Muscle layer of colon (tissue), 2 donors: ENCODE data around the gene TANC1.
"Not testable (repeated sequence)": the region's sequence is repeated elsewhere in the genome, so short reads cannot be mapped to it uniquely, and the experiment has no call there.

Source experiments
- H3K27ac ChIP-seq: one replicate; pipeline ENCODE4 v1.7.0; 2013; ENCODE audit warnings: low read depth, mild to moderate bottlenecking, low read length, moderate library complexity
- H3K27me3 ChIP-seq, 2 donors: one replicate each; pipeline ENCODE4 v1.7.0; 2013; ENCODE audit warnings: low read length in 2 of 2, mild to moderate bottlenecking in 2 of 2; ENCODE audit not compliant: insufficient read depth in 2 of 2, control insufficient read depth in 1 of 2
- H3K36me3 ChIP-seq: one replicate; pipeline ENCODE4 v1.7.0; 2013; ENCODE audit warnings: mild to moderate bottlenecking, low read length; ENCODE audit not compliant: insufficient read depth
- H3K4me1 ChIP-seq: one replicate; pipeline ENCODE4 v1.7.0; 2013; ENCODE audit warnings: mild to moderate bottlenecking, low read length; ENCODE audit not compliant: insufficient read depth
- H3K4me3 ChIP-seq, 2 donors: one replicate each; pipeline ENCODE4 v1.7.0; 2013; ENCODE audit warnings: low read length in 2 of 2, low read depth in 1 of 2, mild to moderate bottlenecking in 1 of 2, moderate library complexity in 1 of 2
- H3K9ac ChIP-seq: one replicate; pipeline ENCODE4 v1.7.0; 2013; ENCODE audit warnings: low read length
- H3K9me3 ChIP-seq: one replicate; pipeline ENCODE4 v1.7.0; 2013; ENCODE audit warnings: mild to moderate bottlenecking, low read length
- donor health status: abdominal sarcoma.
- donor health status: Adenocarcinoma of cecum.

TANC1 gene

DNA sequence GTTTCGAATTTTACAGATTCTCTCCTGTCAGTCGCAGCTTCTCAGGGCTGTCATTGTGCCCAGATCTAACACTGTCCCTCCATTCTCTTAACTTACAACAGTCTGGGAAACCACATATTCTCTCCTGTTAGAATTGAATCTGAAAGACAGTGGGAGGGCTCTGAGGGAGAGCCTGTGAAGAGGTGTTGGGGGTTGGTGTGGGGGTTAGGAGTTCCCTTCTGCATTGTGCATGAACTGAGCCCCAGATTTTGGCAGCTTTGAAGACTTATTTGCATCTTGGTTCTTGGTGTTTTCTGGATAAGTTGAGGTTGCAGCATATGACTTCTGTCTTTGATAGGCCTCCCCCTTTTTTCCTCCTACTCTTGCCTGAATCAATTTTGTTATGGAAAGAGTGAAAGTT, 64.1 kb downstream of the TANC1 start:
- Histone ChIP-seq H3K4me3 (no peak overlapping the region), H3K27me3 (no peaks in the 10 kb centered on the region), H3K9ac (no peak overlapping the region), H3K27ac (no peak overlapping the region), H3K36me3 (no peaks in the 10 kb centered on the region), H3K4me1 (peaks cover 33% of the 10 kb centered on the region), H3K9me3 (no peaks in the 10 kb centered on the region)

DNA sequence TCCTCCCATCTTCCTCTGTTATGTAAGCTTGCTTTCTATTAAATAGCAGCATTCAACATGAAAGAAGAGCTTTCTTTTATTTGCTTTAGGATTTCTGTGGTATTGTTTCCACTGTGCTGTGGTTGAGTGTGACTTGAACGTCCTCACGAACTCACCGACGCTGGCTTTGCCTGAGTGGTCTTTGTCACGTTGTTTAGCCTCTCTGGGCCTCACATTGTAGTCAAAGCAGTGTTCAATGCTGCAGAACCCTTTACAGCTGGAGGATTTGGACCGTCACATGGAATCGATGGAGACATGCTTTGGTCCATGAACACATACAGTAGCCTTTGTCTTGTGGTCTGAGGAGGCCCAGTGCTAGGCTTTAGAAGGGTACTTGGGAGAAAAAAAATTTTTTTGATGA, 66.3 kb downstream of the TANC1 start:
- H3K27ac ChIP-seq = no peak overlapping the region
- H3K4me3 ChIP-seq = no peak overlapping the region

DNA sequence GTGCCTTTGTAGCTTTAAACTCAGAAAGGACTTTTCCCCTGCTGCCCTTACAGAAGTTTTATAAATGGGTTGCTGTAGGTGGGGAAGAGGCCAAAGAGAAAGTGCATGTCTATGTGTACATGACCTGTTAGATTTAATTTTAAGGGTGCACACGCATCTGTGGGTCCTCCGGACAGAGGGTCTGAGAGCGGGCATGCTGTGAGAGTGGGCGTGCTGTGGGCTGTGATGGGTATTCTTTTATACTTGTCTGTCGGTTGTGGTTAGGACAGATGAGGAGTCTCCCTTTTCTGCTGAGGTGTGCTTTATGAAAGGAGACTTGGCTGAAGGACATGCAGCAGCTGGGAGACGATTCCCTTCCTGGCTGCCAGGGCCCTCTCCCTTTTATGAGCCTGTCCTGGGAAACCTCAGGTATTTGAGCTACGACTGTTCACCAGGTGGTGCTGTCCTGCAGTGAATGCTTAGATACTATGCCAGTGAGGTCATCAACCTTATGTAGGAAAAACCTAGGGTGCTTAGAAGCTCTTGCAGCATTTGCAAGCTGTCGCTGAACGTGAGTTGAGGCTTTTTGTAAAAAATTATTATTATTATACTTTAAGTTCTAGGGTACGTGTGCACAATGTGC, 67.5 kb downstream of the TANC1 start:
- no peaks in the 10 kb centered on the region for H3K36me3 ChIP-seq
- H3K27me3 ChIP-seq = no peaks in the 10 kb centered on the region
- H3K9ac ChIP-seq = no peak overlapping the region
- H3K4me1 ChIP-seq = peaks cover 27% of the 10 kb centered on the region
- H3K9me3 ChIP-seq = no peaks in the 10 kb centered on the region
- no peak overlapping the region for H3K27ac ChIP-seq
- H3K4me3 ChIP-seq = no peak overlapping the region

More for the DNA sequence above, 66.3 kb downstream of the TANC1 start:
- no peaks in the 10 kb centered on the region for H3K27me3 ChIP-seq
- H3K4me1 ChIP-seq = peaks cover 33% of the 10 kb centered on the region
- no peak overlapping the region for H3K9ac ChIP-seq
- no peaks in the 10 kb centered on the region for H3K36me3 ChIP-seq
- H3K9me3 ChIP-seq = no peaks in the 10 kb centered on the region

DNA sequence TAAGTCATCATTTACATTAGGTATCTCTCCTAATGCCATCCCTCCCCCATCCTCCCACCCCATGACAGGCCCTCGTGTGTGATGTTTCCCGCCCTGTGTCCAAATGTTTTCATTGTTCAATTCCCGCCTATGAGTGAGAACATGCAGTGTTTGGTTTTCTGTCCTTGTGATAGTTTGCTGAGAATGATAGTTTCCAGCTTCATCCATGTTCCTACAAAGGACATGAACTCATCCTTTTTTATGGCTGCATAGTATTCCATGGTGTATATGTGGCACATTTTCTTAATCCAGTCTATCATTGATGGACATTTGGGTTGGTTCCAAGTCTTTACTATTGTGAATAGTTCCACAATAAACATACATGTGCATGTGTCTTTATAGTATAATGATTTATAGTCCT, 68.0 kb downstream of the TANC1 start:
- H3K36me3 ChIP-seq, H3K9ac ChIP-seq, H3K27me3 ChIP-seq, H3K27ac ChIP-seq, H3K9me3 ChIP-seq, H3K4me3 ChIP-seq: not testable (repeated sequence)
- H3K4me1 ChIP-seq = peaks cover 21% of the 10 kb centered on the region

DNA sequence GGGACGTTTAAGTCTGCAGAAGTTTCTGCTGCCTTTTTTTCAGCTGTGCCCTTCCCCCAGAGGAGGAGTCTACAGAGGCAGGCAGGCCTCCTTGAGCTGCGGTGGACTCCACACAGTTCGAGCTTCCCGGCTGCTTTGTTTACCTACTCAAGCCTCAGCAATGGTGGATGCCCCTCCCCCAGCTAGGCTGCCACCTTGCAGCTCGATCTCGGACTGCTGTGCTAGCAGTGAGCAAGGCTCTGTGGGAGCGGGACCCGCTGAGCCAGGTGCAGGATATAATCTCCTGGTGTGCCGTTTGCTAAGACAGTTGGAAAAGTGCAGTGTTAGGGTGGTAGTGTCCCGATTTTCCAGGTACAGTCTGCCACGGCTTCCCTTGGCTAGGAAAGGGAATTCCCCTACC, 72.9 kb downstream of the TANC1 start:
- not testable (repeated sequence) for H3K9ac ChIP-seq, H3K27ac ChIP-seq, H3K9me3 ChIP-seq, H3K27me3 ChIP-seq, H3K36me3 ChIP-seq, H3K4me1 ChIP-seq, H3K4me3 ChIP-seq

DNA sequence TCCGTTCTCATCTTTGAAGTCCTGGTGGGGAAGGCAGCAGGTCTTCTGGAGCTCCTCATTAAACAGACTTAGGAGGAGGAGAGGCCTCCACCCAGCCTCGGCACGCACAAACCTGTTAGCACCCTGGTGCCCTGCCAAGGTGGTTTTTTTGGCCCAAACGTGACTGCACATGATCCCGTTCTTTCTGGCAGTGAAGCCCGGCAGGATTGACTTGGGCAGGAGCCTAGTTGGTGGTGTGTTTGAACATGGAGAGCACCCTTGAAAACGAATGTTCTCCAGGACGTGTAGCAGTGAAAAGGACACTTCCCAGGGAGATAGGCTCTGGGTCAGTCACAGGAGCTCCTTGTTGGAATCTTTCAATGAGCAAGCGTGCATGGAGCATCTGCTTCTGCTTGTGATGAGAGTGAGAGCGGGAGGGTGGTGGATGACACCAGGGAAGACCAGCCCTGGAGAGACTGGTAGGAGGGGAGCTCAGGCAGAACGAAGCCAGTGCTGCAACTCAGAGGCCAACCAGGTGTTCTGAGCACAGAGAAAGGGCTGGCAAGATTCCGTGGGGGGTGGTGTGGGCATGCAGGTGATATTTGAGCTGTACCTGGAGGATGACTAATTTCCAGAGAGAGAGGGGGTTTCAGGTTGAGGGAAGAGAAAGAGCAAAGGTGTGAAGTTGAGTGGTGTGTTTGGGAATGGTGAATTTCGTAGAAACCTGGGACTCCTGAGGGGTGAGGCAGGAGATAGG, 73.8 kb downstream of the TANC1 start:
- Histone ChIP-seq H3K36me3 (no peaks in the 10 kb centered on the region), H3K27ac (no peak overlapping the region), H3K27me3 (no peaks in the 10 kb centered on the region), H3K9me3 (no peaks in the 10 kb centered on the region), H3K4me1 (peaks cover 6% of the 10 kb centered on the region), H3K9ac (no peak overlapping the region), H3K4me3 (no peak overlapping the region)

DNA sequence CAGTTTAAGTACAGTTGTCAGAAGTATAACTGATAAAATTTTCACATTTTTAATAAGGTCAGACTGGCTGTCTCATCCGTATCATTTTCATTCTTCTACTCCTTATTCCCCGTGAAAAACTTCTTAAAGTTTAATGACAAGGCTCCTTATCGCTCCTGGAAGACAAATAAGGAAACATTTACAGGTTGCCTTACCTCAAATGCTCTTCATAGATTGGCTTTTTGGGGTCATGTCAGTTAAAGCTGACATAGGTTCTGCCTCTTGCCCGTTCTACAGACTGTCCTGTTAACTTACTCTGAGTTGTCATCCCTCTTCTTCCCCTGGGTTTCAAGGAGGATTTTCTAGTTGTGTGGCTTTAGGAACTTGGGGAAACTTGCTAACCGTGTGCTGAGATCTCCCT, 75.3 kb downstream of the TANC1 start:
- H3K9me3 ChIP-seq = no peaks in the 10 kb centered on the region
- H3K27ac ChIP-seq = no peak overlapping the region
- peaks cover 8% of the 10 kb centered on the region for H3K4me1 ChIP-seq
- no peak overlapping the region for H3K4me3 ChIP-seq
- no peaks in the 10 kb centered on the region for H3K27me3 ChIP-seq
- H3K9ac ChIP-seq = no peak overlapping the region
- no peaks in the 10 kb centered on the region for H3K36me3 ChIP-seq

DNA sequence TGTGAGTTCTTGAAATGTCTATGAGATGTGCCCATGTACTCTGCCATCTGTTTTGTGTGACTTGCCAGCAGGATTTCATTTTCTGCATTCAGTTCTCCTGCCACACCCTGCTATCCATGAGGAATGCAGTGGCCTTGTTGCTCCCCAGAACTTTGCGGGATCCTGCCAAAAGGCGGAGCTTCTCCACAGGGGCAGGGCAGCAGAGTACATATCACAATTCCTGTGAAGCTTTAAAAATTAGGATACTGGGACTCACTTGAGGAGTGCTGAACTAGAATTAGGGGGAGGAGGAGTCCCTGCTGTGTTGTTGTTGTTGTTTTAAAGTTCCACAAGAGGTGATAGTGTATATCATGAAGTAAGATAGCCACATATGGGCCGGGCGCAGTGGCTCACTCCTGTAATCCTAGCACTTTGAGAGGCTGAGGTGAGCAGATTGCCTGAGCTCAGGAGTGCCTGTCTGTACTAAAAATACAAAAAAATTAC, 76.4 kb downstream of the TANC1 start:
- Histone ChIP-seq H3K4me3 (no peak overlapping the region), H3K9ac (no peak overlapping the region), H3K9me3 (no peaks in the 10 kb centered on the region), H3K27me3 (no peaks in the 10 kb centered on the region), H3K36me3 (no peaks in the 10 kb centered on the region), H3K4me1 (peaks cover 12% of the 10 kb centered on the region), H3K27ac (no peak overlapping the region)

DNA sequence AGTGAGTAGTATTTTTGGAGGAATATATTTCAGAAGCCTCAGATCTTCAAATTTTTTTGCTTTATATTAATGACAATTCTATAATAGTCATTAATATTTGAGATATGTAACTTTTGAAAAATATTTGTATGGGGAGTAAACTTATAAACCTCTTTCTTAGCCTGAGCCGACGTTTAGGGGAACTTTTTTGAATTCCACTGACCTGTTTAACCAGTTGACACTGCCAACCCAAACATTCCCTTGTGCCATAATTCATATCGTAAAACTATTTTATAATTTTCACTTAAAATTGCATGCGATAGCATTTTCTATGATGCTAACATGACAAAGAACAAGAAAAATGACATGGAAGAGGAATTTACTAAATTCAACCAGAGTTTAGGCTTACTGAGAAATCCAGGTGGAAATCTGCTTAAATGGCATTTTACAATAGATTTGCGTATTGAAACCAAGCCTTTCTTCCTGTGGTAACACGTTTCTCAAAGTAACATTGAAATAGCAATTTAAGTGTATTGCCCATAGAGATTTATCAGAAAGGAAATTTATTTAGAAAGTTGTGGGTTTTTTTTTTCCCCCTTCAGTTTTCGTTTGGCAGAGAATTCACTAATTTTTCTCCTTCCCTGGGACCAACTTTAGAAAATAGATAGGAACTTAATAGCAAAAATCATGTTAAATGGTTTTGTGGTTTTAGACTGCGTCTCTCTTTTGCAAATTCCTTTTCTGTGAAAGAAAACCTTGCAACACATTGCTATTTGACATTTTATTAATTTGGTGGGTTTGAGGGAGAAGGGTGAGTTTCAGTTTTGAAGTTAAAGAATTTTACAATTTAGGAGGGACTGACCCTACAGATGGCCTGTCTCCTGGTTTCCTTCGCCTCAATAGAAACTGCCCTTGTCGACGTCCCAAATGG, 77.4 kb downstream of the TANC1 start:
- Histone ChIP-seq H3K9ac (no peak overlapping the region), H3K27ac (no peak overlapping the region), H3K4me1 (peaks cover 12% of the 10 kb centered on the region)

DNA sequence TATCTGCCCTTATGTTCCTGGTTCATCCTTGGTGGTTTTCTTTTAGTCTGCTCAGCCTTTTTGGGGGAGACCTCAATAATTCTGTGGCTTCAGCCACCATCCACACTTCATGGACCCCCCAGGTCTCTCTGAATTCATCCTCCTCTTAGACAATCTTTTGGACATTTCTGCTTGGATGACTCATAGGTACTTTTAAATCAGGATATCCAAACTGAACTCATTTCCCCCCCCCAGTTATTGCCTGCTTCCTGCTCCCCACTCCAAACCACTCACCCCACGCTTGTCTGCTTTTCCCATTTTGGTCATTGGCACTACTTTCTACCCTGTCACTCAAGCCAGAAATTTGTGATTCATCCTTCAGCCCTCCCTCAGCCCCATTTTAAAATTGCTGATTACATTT, 78.5 kb downstream of the TANC1 start:
- Histone ChIP-seq H3K36me3 (no peaks in the 10 kb centered on the region), H3K27me3 (no peaks in the 10 kb centered on the region), H3K9ac (no peak overlapping the region), H3K4me3 (no peak overlapping the region), H3K27ac (no peak overlapping the region), H3K4me1 (peaks cover 24% of the 10 kb centered on the region), H3K9me3 (no peaks in the 10 kb centered on the region)

More for the DNA sequence above, 77.4 kb downstream of the TANC1 start:
- H3K27me3 ChIP-seq = no peaks in the 10 kb centered on the region
- H3K36me3 ChIP-seq = no peaks in the 10 kb centered on the region
- no peak overlapping the region for H3K4me3 ChIP-seq
- H3K9me3 ChIP-seq = no peaks in the 10 kb centered on the region

DNA sequence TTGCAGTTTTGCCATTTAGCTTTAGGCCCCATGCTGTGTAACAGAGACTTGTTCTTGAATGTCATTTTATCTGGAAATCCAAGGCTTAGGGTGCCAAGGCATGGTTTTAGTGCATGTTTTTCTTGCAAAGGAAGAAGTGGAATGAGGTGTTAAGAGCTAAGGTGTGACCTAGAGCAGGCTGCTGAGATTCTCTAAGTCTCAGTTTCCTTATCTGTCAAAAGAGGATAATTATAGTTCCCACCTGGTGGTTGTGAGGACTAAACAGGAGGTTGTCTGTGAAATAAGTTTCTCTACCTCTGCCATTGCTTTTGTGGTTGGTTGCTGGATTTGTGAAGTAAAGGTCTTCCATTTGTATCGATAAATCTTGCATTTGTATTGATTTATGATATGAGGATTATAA, 82.0 kb downstream of the TANC1 start:
- peaks cover 39% of the 10 kb centered on the region for H3K4me1 ChIP-seq

More for the DNA sequence above, 82.0 kb downstream of the TANC1 start:
- H3K27me3 ChIP-seq = no peaks in the 10 kb centered on the region
- H3K36me3 ChIP-seq = no peaks in the 10 kb centered on the region
- H3K9ac ChIP-seq = no peak overlapping the region
- no peak overlapping the region for H3K27ac ChIP-seq
- H3K4me3 ChIP-seq = no peak overlapping the region
- no peaks in the 10 kb centered on the region for H3K9me3 ChIP-seq
